ENCODE data around the gene NEUROG3. TPM values are rescaled to one million over a fixed set of nuclear protein-coding genes. Genes with fewer than 3 reads are reported as not detected.

NEUROG3 gene
- total RNA-seq (2022; extraction: Qiagen RNA extraction; ENCODE audit: low read depth) = not detected in 5 replicates

GRCh38 chr10:69573056-69573806 lies at the start of gene NEUROG3:
Gene NEUROG3, minus strand, starts transcription at chr10:69573422. Its CDS starts 379 bp downstream, at chr10:69573043.

Other genes with a start within 250 kb of the NEUROG3 start
- 0.07 to 0.15 TPM (median 0.13 TPM) in 3 of 5 replicates, not detected in the others for gene TACR2, start 156.5 kb downstream of the NEUROG3 start, total RNA-seq (2022; extraction: Qiagen RNA extraction; ENCODE audit: low read depth)
- gene TSPAN15, start 122.0 kb downstream of the NEUROG3 start, total RNA-seq (2022; extraction: Qiagen RNA extraction; ENCODE audit: low read depth) = 70.4 to 108 TPM (median 104 TPM) in 5 replicates
- gene FAM241B, start 56.8 kb upstream of the NEUROG3 start, total RNA-seq (2022; extraction: Qiagen RNA extraction; ENCODE audit: low read depth) = 13.3 to 22.9 TPM (median 18.8 TPM) in 5 replicates
- 0.29 to 0.60 TPM (median 0.40 TPM) in 5 replicates for gene COL13A1, start 228.5 kb upstream of the NEUROG3 start, total RNA-seq (2022; extraction: Qiagen RNA extraction; ENCODE audit: low read depth)